Naive B cell (primary cell): ENCODE data around the gene ASPDH. TPM values are rescaled to one million over a fixed set of nuclear protein-coding genes. Genes with fewer than 3 reads are reported as not detected.

ENCODE experiments used
- ATAC-seq, 2 donors: fragments of 150-1000 bp; cut with Tn5 transposase; 2 replicates each; pipeline ENCODE4 v1.10.0; 2021; ENCODE audit warnings: low read depth in 2 of 2, mild to moderate bottlenecking in 2 of 2, moderate library complexity in 2 of 2
- DNase-seq: peaks from one replicate; pipeline ENCODE4 v3.0.0; 2022
- H3K27ac Mint-ChIP-seq, 6 donors: one replicate each; pipeline ENCODE4 v1.8.0; 2020 to 2022; ENCODE audit warnings: mild to moderate bottlenecking in 6 of 6, mixed read lengths in 6 of 6, moderate library complexity in 5 of 6, inconsistent platforms in 2 of 6
- H3K27me3 Mint-ChIP-seq, 3 donors: one replicate each; pipeline ENCODE4 v1.8.0; 2021 to 2022; ENCODE audit warnings: mixed read lengths in 3 of 3, mild to moderate bottlenecking in 1 of 3
- H3K36me3 Mint-ChIP-seq, 2 donors: one replicate each; pipeline ENCODE4 v1.8.0; 2020 to 2022; ENCODE audit warnings: mixed read lengths in 2 of 2, inconsistent platforms in 1 of 2, mild to moderate bottlenecking in 1 of 2
- H3K4me1 Mint-ChIP-seq, 3 donors: one replicate each; pipeline ENCODE4 v1.8.0; 2020 to 2022; ENCODE audit warnings: mixed read lengths in 3 of 3, inconsistent platforms in 1 of 3, mild to moderate bottlenecking in 1 of 3, moderate library complexity in 1 of 3
- H3K4me3 Mint-ChIP-seq, 8 donors: one replicate each; pipeline ENCODE4 v1.8.0; 2020 to 2022; ENCODE audit warnings: mild to moderate bottlenecking in 8 of 8, mixed read lengths in 8 of 8, moderate library complexity in 8 of 8, inconsistent platforms in 2 of 8
- H3K9me3 Mint-ChIP-seq, 7 donors: one replicate each; pipeline ENCODE4 v1.8.0; 2020 to 2022; ENCODE audit warnings: mixed read lengths in 7 of 7, mild to moderate bottlenecking in 5 of 7, inconsistent platforms in 2 of 7, moderate library complexity in 1 of 7
- polyA plus RNA-seq, 6 donors: library from polyadenylated mRNA; unstranded; fragments of 300-500 nt; fragmentation: Illumina TruSeq; gene quantifications; one replicate each; pipeline ENCODE4 v1.2.3, GENCODE V29; 2021; ENCODE audit warnings: low read depth in 6 of 6

Gene ASPDH
- not detected for polyA plus RNA-seq

DNA sequence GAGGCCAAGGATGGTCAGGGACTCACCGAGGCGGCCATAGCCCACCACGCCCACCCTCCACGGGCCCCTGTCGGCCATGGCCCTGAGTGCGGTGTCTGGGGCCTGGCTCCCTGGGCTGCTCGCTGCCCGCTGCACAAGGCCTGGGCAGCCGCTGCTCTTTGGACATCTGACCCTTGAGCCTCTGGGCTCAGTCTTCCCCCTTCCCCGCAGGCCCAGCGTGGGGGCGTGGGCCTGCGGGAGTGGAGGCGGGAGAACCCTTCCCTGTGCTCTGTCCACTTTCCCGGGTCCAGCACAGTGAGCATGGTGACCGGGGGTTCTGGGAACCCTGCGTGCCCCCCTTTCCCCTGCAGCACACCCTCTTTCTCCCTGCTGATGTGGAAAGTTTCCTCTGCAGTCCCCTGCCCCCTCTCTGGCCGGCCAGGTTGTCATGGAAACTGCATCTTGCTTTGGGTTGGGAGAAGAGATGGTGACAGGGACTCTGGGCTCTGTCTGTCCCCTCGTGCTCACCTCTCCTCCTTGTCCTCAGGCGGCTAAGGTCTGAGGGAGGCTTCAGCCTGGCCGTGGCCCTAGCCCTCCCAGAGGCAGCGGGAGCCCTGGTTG, at the start of gene ASPDH:
Gene ASPDH (minus strand): TSS at position 168 of the 600 bp plus-strand sequence. CDS start 90 bp downstream, at position 78.
- H3K4me3 Mint-ChIP-seq = peak within 1 kb of the TSS in 7 of 8 donors; percentile 19 to 73 (median 45)
- peaks cover 0 to 24% (median 18%) of the 10 kb centered on the region in 3 donors for H3K27me3 Mint-ChIP-seq
- H3K4me1 Mint-ChIP-seq = peaks cover 22 to 27% (median 25%) of the 10 kb centered on the region in 3 donors
- ATAC-seq (no peak), DNase-seq (no peak)
- peaks cover 0 to 2% (median 0%) of the 10 kb centered on the region in 7 donors for H3K9me3 Mint-ChIP-seq
- H3K27ac Mint-ChIP-seq = peak within 1 kb of the TSS; percentile 60 to 96 (median 81)
- peaks cover 0 to 7% of the 10 kb centered on the region in 2 donors for H3K36me3 Mint-ChIP-seq

DNA sequence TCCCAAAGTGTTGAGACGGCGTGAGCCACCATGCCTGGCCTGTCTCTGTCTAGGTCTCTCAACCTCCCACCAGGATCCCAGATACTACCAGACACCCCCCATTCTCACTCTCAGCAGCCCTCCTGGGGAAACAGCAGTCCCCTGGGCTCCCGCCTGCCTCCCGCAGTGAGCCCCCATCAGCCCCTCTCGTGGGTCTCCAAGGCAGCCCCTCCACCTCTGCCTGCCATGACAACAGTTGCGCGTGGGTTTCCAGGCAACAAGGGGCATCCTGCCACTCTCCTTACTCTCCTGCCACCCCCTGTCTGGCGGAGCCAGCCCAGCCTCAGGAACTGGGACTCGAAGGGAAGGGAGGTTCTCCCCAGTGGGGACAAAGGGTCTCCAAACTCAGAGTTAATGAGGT, 49.3 kb upstream of the ASPDH start:
- DNase-seq (no peak), ATAC-seq (no peak)
- Mint-ChIP-seq H3K4me3 (no peak overlapping the region), H3K9me3 (peaks cover 0 to 3% (median 0%) of the 10 kb centered on the region in 7 donors), H3K27ac (no peak overlapping the region), H3K4me1 (peaks cover 14 to 22% (median 19%) of the 10 kb centered on the region in 3 donors), H3K36me3 (peaks cover 0 to 11% of the 10 kb centered on the region in 2 donors), H3K27me3 (peaks cover 39 to 83% (median 64%) of the 10 kb centered on the region in 3 donors)

- Mint-ChIP-seq H3K36me3 (peaks cover 0 to 11% of the 10 kb centered on the region in 2 donors), H3K27me3 (peaks cover 44 to 90% (median 71%) of the 10 kb centered on the region in 3 donors), H3K9me3 (peaks cover 0 to 3% (median 0%) of the 10 kb centered on the region in 7 donors), H3K4me3 (no peak overlapping the region), H3K4me1 (peaks cover 14 to 22% (median 19%) of the 10 kb centered on the region in 3 donors), H3K27ac (no peak overlapping the region)
- DNase-seq (no peak), ATAC-seq (no peak)
Measured at GRCh38 chr19:50562329-50562728, 48.6 kb upstream of the ASPDH start.

DNA sequence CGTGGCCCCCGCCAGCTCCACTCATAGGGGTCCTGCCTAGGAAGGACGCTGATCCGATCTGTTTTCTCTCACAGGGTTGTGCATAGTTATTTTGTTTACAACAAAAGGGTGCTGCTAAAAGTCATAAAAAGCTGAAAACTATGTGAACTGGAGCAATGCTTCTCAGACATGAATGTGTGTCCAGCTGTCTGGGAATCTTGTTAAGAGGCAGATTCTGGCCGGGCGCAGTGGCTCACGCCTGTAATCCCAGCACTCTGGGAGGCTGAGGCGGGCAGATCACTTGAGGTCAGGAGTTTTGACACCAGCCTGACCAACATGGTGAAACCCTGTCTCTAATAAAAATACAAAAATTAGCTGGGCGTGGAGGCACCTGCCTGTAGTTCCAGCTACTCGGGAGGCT, 45.9 kb upstream of the ASPDH start:
- H3K27ac Mint-ChIP-seq = no peak overlapping the region
- no peak for ATAC-seq
- peaks cover 36 to 90% (median 71%) of the 10 kb centered on the region in 3 donors for H3K27me3 Mint-ChIP-seq

GRCh38 chr19:50558449-50558848, 44.7 kb upstream of the ASPDH start:
- Mint-ChIP-seq H3K27me3 (peaks cover 33 to 90% (median 71%) of the 10 kb centered on the region in 3 donors), H3K4me3 (no peak overlapping the region), H3K9me3 (peaks cover 0 to 3% (median 0%) of the 10 kb centered on the region in 7 donors), H3K4me1 (peaks cover 6 to 15% (median 12%) of the 10 kb centered on the region in 3 donors), H3K27ac (peak overlapping the region in 1 of 6 donors; percentile 11), H3K36me3 (peaks cover 0 to 4% of the 10 kb centered on the region in 2 donors)
- ATAC-seq = no peak
- no peak for DNase-seq

More for the DNA sequence above, 45.9 kb upstream of the ASPDH start:
- Mint-ChIP-seq H3K4me3 (no peak overlapping the region), H3K36me3 (no peaks in the 10 kb centered on the region), H3K4me1 (peaks cover 9 to 15% (median 12%) of the 10 kb centered on the region in 3 donors), H3K9me3 (peaks cover 0 to 3% (median 0%) of the 10 kb centered on the region in 7 donors)
- DNase-seq = no peak

DNA sequence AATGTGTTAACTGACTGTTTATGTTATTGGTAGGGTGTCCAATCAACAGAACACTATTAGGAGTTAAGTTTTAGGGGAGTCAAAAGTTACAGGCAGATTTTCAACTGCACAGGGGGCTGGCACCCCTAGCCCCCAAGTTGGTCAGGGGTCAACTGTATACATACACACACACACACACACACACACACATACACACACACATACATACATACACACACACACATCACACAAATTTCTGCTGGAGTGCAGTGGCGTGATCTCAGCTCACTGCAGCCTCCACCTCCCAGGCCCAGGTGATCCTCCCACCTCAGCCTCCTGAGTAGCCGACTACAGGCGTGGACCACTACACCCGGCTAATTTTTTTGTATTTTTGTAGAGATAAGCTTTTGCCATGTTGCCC, 44.3 kb upstream of the ASPDH start:
- peaks cover 6 to 15% (median 12%) of the 10 kb centered on the region in 3 donors for H3K4me1 Mint-ChIP-seq
- ATAC-seq (no peak), DNase-seq (no peak)
- peak overlapping the region in 1 of 8 donors; percentile 41 for H3K4me3 Mint-ChIP-seq
- H3K9me3 Mint-ChIP-seq = peaks cover 0 to 5% (median 0%) of the 10 kb centered on the region in 7 donors
- peaks cover 37 to 90% (median 71%) of the 10 kb centered on the region in 3 donors for H3K27me3 Mint-ChIP-seq
- H3K36me3 Mint-ChIP-seq = peaks cover 0 to 8% of the 10 kb centered on the region in 2 donors
- peak overlapping the region in 1 of 6 donors; percentile 11 for H3K27ac Mint-ChIP-seq

DNA sequence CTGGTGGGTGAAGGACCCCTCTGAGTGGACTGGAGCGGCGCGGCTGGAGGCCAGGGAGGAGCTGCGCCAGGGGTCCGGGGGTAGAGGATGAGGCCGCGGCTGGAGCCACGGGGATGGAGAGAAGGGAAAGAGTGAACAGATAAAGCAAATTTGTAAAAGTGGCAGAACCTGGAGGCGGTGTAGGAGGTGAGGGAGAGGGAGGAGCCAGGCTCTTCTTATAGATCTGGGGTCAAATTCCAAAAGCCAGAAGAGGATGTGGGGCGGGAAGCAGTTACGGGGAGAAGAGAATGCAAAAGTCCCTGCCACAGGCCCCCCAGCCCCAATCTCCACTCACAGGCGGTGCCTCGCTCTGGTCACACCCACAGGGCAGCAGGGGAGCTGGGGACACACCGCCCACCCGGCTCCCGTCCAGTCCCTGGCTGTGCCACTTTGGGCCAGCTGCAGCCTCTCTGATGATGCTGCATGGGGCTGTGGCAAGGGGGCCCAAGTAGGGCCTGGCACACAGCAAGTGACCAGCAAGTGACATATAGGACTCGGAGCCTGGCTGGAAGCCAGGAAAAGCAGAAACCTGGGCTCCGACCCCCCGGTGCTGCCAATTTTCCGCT, 43.4 kb upstream of the ASPDH start:
- Mint-ChIP-seq H3K36me3 (peaks cover 0 to 16% of the 10 kb centered on the region in 2 donors), H3K27ac (peak overlapping the region in 1 of 6 donors; percentile 10), H3K27me3 (peaks cover 46 to 90% (median 71%) of the 10 kb centered on the region in 3 donors), H3K4me1 (peaks cover 13 to 22% (median 19%) of the 10 kb centered on the region in 3 donors), H3K4me3 (peak overlapping the region in 4 of 8 donors; percentile 32 to 94 (median 46)), H3K9me3 (peaks cover 0 to 5% (median 0%) of the 10 kb centered on the region in 7 donors)
- ATAC-seq (no peak), DNase-seq (no peak)

DNA sequence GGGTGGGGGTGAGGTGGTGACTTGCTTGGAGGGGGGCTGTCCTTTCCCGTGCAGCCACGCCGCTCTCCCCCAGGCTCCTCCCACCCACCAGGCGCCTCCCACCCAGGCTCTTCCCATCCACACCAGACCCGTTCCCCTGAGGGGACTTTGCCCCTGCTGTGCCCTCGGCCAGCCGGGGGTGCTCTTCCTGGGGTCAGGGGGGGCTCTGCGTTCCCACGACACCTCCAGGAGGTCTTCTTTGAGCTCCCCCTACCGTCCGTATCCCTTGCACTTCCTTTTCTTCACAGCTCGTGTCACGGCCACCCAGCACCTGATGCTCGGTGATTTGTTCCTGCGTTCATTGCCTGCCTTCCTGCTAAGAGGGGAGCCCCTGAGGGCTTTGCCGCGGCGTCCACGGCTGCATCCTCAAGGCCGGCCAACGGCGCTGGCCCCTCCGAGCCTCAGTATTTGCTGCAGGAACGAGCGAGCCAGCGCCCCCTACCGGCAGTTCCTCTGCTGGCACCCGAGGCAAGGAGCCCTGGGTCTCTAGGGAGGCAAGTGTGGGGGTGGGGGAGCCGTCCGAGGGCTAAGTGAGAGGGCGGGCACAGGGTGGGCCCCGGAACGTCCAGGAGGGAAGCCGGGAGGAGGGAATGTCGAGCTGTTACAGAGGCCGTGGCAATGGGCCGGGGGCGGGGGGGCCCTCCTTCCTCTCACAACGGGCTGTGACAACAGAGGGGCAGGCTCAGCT, 42.7 kb upstream of the ASPDH start:
- peaks cover 14 to 25% (median 24%) of the 10 kb centered on the region in 3 donors for H3K4me1 Mint-ChIP-seq
- ATAC-seq = peak; percentile 76 to 82
- peak overlapping the region; percentile 65 to 94 (median 90) for H3K4me3 Mint-ChIP-seq
- peaks cover 0 to 5% (median 0%) of the 10 kb centered on the region in 7 donors for H3K9me3 Mint-ChIP-seq
- peaks cover 0 to 21% of the 10 kb centered on the region in 2 donors for H3K36me3 Mint-ChIP-seq
- DNase-seq = peak; percentile 62
- H3K27me3 Mint-ChIP-seq = peaks cover 49 to 94% (median 78%) of the 10 kb centered on the region in 3 donors
- peak overlapping the region in 2 of 6 donors; percentile 10 to 70 for H3K27ac Mint-ChIP-seq

- Mint-ChIP-seq H3K36me3 (peaks cover 0 to 24% of the 10 kb centered on the region in 2 donors), H3K4me3 (peak overlapping the region in 7 of 8 donors; percentile 59 to 93 (median 77)), H3K27ac (no peak overlapping the region)
Measured at GRCh38 chr19:50555450-50556281, 42.0 kb upstream of the ASPDH start.

DNA sequence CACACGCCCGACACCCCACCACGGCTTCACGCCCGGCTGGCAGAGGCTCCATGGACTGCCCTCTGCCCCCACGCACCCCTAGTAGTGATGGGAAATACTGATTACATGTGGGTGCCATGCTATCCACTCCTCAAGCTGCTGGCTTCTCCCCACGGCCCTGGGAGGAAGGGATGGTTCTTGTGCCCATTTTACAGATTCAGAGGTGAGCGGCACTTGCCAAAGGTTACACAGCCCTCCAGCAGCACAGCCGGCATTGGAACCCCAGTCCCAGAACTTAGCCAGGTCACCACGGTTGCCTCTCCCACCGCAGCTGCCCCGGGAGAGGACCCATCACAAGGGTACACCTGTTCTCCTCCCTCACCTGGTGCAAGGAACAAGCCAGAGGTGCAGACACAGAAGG, 41.3 kb upstream of the ASPDH start:
- H3K27me3 Mint-ChIP-seq = peaks cover 57 to 93% (median 91%) of the 10 kb centered on the region in 3 donors
- ATAC-seq = no peak
- no peak overlapping the region for H3K27ac Mint-ChIP-seq
- H3K4me1 Mint-ChIP-seq = peaks cover 14 to 26% (median 25%) of the 10 kb centered on the region in 3 donors
- peaks cover 0 to 5% (median 0%) of the 10 kb centered on the region in 7 donors for H3K9me3 Mint-ChIP-seq
- H3K36me3 Mint-ChIP-seq = peaks cover 0 to 24% of the 10 kb centered on the region in 2 donors
- DNase-seq = no peak
- peak overlapping the region in 5 of 8 donors; percentile 9 to 83 (median 37) for H3K4me3 Mint-ChIP-seq

More at GRCh38 chr19:50555450-50556281, 42.0 kb upstream of the ASPDH start:
- Mint-ChIP-seq H3K9me3 (peaks cover 0 to 5% (median 0%) of the 10 kb centered on the region in 7 donors), H3K4me1 (peaks cover 14 to 26% (median 25%) of the 10 kb centered on the region in 3 donors), H3K27me3 (peaks cover 51 to 92% (median 85%) of the 10 kb centered on the region in 3 donors)
- ATAC-seq (no peak), DNase-seq (no peak)

DNA sequence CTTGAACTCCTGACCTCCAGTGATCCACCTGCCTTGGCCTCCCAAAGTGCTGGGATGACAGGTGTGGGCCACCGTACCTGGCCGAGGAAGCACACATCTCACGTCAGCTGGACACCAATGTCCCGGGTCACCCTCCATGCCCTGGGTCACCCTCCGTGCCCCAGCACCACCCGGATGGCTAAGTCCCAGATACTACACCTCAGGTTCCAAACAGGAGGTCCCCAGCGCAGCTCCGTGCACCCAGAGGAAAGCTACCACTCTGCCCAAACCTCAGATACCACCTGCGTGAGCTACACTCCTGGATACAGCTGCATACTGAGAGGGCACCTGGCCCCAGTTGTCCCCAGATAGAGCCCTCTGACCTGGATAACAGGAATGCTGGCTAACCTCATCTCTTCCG, 40.5 kb upstream of the ASPDH start:
- ATAC-seq = no peak
- Mint-ChIP-seq H3K4me3 (no peak overlapping the region), H3K4me1 (peaks cover 14 to 26% (median 25%) of the 10 kb centered on the region in 3 donors), H3K9me3 (peaks cover 0 to 5% (median 0%) of the 10 kb centered on the region in 7 donors), H3K27ac (no peak overlapping the region), H3K27me3 (peaks cover 52 to 99% (median 94%) of the 10 kb centered on the region in 3 donors), H3K36me3 (peaks cover 0 to 24% of the 10 kb centered on the region in 2 donors)
- no peak for DNase-seq

DNA sequence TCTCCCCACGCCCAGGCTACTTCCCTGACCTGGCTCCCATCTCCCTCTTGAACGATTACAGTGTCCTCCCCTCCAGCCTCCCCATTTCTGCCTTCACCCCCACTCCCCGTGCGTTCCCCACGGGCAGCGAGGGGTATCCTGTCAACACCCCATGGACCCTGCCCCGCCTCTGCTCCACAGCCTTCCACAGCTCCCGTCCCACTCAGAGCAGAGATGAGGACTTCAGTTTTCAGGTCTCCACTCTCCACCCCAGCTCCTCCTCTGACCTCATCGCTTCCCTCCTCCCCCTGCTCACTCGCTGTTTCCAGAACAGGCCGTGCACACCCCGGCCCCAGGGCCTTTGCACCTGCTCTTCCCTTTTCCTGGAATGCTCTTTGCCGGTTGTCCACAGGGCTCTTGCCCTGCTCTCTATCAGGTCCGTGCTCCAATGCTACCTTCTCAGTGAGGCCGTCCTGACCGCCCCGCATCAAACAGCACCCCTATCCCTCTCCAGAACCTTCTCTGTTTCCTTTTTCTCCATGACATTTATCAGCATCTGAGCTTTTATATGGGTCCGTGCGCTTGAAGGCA, 39.5 kb upstream of the ASPDH start:
- ATAC-seq (no peak), DNase-seq (no peak)
- H3K9me3 Mint-ChIP-seq = peaks cover 0 to 5% (median 0%) of the 10 kb centered on the region in 7 donors
- H3K27ac Mint-ChIP-seq = peak overlapping the region in 1 of 6 donors; percentile 91
- H3K36me3 Mint-ChIP-seq = peaks cover 0 to 24% of the 10 kb centered on the region in 2 donors
- H3K4me1 Mint-ChIP-seq = peaks cover 14 to 26% (median 25%) of the 10 kb centered on the region in 3 donors
- H3K4me3 Mint-ChIP-seq = no peak overlapping the region
- H3K27me3 Mint-ChIP-seq = peaks cover 51 to 95% (median 88%) of the 10 kb centered on the region in 3 donors
